GM10266 (cell line): ENCODE results near the gene DLG1.
"Not testable (repeated sequence)": the region's sequence is repeated elsewhere in the genome, so short reads cannot be mapped to it uniquely, and the experiment has no call there.

Experiments used
- DNase-seq: peaks from one replicate; pipeline ENCODE4 v3.0.0; 2012; ENCODE audit errors: extremely low spot score
- TF ChIP-seq, protein P1 (sequence below): IDR thresholded peaks from 2 replicates; pipeline ENCODE4 v1.5.1; 2012; ENCODE audit warnings: mild to moderate bottlenecking, low read depth; ENCODE audit not compliant: control insufficient read depth, insufficient read depth; ENCODE audit errors: missing control alignments

DLG1 gene

DNA sequence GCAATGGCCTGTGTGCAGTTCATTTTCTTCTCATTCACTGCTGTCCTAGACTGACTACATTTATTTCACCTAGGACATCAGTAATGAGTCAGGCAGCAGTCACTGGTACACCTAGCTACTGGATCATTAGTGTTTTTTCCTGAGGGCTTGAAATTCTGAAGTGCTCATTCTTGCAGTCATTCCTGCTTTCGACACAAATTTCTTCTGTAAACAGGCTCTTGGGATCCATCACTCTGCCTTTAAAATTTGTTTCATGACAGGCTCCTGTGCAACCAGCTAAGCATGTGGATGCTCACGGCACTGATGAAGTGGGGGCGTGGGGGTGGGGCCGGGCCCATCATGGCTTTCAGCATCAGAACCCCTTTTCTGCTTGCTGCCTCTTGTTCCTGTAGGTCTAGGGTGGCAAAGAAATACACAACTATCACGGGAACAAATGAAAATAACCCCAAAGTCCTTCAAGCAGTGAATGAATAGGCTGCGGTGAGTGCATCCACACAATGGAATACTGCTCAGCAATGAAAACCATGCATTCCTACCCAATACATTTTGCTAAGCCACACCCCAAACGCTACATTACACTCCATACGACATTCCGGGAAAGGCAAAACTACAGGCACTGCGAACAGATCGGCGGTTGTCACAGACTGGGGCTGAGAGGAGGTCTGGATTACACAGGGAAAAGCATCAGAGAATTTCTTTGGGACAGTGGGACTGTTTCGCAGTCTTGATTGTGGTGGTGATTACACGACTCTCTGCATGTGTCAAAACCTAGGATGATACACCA lies 259.5 kb downstream of the DLG1 start:
- no peak for DNase-seq
- TF ChIP-seq, protein P1, sequence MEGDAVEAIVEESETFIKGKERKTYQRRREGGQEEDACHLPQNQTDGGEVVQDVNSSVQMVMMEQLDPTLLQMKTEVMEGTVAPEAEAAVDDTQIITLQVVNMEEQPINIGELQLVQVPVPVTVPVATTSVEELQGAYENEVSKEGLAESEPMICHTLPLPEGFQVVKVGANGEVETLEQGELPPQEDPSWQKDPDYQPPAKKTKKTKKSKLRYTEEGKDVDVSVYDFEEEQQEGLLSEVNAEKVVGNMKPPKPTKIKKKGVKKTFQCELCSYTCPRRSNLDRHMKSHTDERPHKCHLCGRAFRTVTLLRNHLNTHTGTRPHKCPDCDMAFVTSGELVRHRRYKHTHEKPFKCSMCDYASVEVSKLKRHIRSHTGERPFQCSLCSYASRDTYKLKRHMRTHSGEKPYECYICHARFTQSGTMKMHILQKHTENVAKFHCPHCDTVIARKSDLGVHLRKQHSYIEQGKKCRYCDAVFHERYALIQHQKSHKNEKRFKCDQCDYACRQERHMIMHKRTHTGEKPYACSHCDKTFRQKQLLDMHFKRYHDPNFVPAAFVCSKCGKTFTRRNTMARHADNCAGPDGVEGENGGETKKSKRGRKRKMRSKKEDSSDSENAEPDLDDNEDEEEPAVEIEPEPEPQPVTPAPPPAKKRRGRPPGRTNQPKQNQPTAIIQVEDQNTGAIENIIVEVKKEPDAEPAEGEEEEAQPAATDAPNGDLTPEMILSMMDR: no peak

GRCh38 chr3:197035577-197035976 lies 262.8 kb downstream of the DLG1 start:
- TF ChIP-seq, protein P1: no peak
- DNase-seq: no peak

DNA sequence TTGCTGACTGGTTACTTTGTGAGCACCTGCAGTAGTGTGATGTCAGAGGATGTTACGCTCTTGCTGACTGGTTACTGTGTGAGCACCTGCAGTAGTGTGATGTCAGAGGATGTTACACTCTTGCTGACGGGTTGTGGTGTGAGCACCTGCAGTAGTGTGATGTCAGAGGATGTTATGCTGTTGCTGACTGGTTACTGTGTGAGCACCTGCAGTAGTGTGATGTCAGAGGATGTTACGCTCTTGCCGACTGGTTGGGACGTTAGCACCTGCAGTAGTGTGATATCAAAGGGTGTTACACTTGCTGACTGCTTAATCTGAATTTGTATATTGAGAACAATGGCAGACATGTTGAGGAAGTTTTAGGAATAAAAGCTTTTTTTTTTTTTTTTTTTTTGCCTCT lies 263.6 kb downstream of the DLG1 start:
- DNase-seq: not testable (repeated sequence)

DNA sequence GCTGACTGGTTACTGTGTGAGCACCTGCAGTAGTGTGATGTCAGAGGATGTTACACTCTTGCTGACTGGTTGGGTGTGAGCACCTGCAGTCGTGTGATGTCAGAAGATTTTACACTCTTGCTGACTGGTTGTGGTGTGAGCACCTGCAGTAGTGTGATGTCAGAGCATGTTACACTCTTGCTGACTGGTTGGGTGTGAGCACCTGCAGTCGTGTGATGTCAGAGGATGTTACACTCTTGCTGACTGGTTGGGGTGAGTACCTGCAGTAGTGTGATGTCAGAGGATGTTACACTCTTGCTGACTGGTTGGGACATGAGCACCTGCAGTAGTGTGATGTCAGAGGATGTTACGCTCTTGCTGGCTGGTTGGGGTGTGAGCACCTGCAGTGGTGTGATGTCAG lies 264.6 kb downstream of the DLG1 start:
- DNase-seq: not testable (repeated sequence)

DNA sequence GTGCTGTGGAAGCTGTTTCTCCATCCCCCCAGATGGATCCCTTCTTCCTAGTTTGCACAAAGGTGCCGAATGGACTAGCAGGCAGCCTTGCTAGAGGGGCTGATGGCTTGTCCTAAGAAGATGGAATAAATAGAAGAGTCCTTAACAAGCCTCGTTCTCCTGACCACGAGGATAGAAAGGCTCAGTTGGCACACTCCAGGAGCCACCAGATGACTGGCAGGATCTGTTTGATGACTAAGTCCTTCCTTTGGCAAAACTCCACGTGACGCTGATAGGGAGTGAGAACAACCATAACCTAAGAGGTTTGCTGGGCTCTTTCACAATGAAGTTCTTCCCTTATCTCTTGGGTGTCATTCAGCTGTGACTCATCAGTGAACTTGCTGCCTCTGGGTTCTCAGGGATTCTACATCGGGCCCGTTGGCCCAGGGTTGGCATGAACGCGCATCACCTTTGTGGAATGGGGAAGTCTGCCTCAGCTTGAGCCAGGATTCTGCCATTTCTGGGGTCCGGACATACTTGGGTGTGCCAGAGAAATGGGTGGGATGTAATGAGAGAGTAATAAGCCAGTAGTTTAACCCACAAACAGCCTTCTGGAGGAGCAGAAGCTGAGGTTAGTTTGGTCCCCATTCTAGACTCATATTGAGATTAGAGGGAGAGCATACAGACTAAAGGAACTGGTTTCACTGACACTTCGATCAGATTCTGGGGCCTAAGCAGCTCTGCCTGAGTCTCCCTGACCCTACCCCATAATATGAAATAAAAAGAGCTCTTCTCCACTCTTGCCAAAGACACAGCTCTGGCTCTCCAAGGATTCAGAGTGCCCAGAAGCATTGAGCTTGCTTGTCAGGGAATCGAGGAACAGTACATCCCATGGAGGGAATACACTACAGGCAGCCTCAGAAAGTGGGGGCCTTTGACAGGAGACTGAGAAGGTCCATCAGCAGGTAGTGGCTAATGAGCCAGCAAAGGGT lies 266.8 kb downstream of the DLG1 start:
- DNase-seq: peak; percentile 59
- TF ChIP-seq, protein P1: no peak

- peak; percentile 40 for DNase-seq
- TF ChIP-seq, protein P1: no peak
Measured at GRCh38 chr3:197030379-197031314, 267.8 kb downstream of the DLG1 start.

- TF ChIP-seq, protein P1: peak; percentile 97
- DNase-seq: peak; percentile 100
Measured at GRCh38 chr3:197029511-197030167, 268.8 kb downstream of the DLG1 start, which contains the start of gene MELTF. Gene MELTF, minus strand, starts transcription at chr3:197029817. Its CDS starts 115 bp downstream, at chr3:197029702.
